Measurements from ENCODE around the gene WDR5.

WDR5 gene

DNA sequence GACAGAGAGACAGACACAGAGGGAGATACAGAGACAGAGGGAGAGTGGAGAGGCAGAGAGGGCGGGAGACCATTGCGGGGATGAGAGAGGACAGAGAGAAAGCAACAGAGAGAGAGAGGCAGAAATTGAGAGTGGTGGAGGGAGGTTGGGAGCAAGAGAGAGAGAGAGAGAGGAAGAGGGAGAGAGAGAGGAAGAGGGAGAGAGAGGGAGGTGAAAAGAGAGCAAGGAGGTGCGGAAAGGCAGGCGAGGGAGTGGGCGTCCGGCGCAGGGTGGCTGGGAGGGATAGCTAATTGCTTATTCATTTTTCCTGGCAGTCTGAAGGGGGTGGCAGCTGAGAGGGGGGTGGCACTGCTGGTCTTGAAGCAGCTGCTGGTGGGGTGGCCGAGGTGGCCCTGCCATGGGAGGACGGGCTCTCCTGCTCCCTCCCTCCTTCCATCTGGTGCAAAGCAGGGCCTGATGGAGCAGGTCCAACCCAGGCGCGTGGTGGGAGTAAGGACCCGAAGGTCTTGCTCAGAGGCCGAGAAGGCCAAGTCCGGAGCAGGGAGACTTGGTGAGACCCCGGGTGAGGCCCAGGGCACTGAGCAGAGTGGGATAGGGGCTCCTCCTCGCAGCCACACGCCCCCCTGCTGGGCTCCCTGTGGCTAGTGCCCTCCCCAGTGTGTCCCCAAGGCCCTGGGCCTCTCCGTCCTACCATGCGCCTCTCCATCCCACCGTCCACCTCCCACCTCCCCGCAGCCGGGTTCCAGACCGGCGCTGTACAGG lies 53.8 kb downstream of the WDR5 start:
- peak; percentile 28 for DNase-seq

- DNase-seq = no peak
Measured at GRCh38 chr9:134190232-134191121, 54.6 kb downstream of the WDR5 start.

DNA sequence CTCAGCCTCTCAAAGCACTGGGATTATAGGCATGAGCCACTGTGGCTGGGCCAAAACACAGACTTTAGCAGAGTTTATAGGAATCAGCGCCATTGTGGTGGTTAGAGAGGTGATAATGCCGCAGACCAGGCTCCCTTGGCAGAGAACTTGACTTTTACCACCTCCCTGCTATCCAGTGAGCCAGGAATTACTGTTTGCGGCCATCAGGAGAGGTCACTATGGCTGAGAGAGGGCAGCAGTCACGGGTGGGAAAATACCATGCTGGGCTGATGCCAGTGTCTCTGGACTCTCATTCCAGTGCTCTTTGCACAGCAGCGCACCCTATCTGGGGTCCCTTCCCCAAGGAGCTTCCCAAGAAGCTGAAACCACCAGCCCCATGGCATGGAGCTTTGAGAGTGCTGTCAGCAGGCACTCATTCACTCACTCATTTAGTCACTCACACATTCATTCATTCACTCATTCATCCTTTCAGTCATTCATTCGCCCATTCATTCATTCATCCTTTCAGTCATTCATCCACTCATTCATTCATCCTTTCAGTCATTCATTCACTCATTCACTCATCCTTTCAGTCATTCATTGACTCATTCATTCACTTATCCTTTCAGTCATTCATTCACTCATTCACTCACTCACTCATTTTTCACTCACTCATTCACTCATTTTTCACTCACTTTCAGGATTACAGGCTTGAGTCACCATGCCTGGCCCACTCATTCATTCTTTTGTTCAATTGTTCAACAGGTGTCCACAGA lies 55.8 kb downstream of the WDR5 start:
- no peak for DNase-seq

DNA sequence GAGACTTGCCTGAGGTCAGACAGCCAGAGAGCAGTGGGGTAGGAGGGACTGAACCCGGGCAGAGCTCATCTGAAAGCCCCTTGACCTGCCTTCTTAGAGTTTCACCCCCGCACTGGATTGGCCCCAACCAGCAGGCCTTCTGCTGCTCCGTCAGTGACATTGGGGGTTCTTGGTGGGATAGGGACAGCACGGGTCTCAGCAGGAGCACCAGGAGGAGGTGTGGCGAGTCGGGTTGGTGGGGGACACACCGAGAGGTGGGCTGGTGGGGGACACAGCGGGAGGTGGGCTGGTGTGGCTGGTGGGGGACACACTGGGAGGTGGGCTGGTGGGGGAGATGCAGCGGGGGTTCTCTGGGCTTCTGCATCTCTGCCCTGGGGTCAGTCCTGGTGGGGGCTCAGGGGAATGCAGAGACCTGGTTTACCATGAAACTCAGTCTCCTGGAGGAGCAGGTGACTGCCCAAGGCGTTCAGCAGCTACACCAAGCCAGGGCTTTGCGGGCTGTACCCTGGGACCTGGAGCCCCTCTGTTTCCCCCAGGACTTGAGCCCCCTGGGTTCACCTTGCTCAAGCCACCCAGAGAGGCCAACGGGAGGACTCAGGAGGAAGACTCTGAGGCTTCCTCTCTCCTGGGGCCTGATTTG lies 56.5 kb downstream of the WDR5 start:
- DNase-seq = no peak

DNA sequence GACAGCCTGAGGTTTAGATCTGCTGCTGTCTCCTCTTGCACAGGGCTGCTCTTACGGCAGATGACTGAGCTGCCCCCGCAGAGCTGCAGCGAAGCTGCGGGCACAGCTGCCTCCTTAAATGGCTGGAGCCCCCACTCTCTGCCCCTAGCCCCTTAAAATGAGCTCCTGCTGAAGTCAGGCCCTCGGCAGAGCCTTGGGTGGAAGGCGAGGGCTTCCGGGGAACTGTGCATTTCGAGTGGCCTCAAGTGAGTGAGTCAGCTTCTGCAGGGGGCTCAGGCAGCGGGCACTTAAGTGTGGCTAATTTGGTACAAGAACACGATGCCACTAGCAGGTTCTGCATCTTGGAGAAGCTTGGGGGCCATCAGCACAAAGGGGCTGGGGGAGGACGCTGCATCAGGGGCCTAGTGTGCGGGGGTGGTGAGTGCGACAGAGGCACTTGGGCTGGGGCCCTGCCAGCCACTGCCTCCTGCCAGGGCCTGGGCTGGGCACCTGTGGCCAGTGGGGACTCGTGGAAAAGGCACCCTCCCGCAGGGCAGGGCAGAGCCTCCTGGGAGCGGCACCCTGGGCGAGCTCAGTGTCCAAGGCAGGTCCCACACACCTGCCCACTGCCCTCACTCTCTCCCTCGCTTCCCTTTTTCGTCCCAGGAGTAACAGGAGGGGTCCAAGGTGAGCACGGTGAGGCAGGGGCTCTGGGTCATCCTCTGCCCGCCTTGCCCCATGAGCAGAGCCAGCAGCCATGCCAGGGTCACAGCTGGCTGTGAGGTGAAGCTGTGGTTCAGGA lies 57.3 kb downstream of the WDR5 start:
- no peak for DNase-seq

DNA sequence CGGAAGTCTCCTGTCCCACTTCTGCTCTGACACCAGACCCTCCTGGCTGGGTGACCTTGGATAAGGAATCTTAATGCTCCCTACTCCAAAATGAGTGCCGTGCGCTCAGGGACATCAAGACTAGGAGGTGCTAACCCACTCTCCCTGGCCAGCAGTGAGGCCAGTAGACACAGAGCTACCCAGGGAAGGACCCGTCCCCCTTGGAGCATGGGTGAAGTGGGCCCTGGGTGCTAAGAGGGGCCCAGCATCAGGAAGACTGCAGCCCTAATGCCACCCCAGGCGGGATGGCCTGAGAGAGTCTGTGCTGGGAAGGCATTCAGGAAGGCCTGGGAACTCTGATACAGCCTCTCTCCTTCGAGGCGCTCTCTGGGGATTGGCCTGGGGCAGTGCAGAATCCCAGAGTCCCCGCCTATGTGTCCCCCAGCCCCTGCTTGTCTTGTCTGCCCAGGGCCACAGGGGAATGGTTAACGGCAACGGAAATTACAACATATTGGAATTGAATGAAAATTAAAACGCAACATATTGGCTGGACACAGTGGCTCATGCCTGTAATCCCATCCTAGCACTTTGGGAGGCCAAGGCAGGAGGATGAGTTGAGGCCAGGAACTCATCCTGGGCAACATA lies 58.1 kb downstream of the WDR5 start:
- no peak for DNase-seq

DNA sequence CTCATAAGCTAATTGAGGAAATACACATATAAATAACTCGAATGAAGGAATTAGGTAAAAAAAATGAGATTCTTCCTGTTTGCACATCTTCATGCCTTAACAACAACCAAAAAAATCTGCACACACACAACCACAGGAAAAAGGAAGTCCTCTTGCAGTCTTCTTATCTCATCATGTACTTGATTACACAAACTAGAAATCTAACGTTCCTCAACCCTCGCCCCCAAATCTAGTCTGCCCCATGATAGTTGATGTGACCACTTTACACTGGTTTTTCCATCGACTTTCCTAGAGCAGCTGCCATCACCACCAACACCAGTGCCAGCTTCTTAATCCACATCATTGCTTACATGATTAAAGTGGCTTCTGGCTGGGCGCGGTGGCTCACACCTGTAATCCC lies 59.7 kb downstream of the WDR5 start:
- no peak for DNase-seq

DNA sequence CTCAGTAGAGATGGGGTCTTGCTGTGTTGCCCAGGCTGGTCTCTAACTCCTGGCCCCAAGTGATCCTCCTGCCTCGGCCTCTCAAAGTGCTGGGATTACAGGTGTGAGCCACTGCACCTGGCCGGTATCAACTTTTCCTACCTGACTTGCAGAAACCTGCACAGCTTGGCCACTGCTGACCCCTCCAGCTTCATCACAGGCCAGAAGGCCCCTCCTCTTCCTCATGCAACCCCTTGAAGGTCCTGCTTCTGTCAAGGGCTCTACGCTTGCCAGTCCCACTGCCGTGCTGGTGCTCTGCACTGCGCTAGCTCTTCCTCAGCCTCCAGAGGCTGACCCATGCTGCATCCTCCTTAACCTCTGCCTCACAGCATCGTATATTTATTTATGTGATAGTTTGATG lies 61.0 kb downstream of the WDR5 start:
- no peak for DNase-seq

DNA sequence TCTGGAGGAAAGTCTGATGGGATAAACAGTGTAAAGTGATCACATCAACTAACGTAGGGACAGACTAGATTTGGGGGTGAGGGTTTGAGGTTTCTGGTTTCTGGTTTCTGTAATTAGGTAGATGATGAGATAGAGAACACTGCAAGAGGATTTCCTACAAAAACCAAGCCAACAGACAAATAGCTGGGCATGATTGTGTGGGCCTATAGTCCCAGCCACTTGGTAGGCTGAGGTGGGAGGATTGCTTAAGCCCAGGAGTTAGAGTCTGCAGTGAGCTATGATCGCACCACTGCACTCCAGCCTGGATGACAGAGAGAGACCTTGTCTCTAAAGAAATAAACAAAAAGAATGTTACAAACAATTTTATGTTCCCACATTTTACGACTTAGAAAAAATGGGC lies 62.9 kb downstream of the WDR5 start:
- no peak for DNase-seq

- DNase-seq = no peak
Measured at GRCh38 chr9:134200730-134201129, 64.8 kb downstream of the WDR5 start.

GRCh38 chr9:134203224-134203623 lies 67.3 kb downstream of the WDR5 start:
- no peak for DNase-seq

GRCh38 chr9:134204041-134204440 lies 68.2 kb downstream of the WDR5 start:
- DNase-seq = no peak

- no peak for DNase-seq
Measured at GRCh38 chr9:134204991-134205578, 69.2 kb downstream of the WDR5 start.

DNA sequence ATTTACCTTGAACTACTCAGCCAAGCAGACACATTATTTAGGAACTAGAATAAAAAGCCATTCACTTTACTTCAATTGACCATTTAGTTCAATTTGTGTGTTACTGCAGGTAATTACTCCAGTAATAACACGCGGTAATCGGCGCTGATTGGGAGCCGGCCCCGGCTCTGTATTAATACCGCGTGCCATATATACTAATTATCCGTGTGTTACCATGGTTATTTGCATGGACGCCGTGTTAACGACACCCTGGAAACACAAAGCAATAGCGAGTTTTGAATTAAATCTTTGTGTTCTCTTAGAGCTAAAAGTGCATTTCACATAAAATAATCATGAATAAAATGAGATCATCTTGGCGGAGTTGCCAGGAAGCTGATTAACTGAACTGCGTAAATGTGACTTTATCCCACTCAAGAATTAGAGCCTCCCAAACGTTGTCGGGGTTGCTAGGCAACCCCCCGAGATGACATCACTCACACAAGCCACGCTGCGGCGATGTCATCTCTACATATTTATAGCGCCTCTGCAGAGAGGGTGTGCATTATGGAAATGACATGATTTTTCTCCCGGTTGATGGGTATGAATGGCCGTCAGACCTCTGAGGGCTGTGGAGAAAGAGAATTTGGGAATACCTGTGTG lies 69.9 kb downstream of the WDR5 start:
- DNase-seq = no peak

GRCh38 chr9:134206311-134207300 lies 70.7 kb downstream of the WDR5 start:
- DNase-seq = no peak

- DNase-seq = no peak
Measured at GRCh38 chr9:134208310-134208841, 72.5 kb downstream of the WDR5 start.

DNA sequence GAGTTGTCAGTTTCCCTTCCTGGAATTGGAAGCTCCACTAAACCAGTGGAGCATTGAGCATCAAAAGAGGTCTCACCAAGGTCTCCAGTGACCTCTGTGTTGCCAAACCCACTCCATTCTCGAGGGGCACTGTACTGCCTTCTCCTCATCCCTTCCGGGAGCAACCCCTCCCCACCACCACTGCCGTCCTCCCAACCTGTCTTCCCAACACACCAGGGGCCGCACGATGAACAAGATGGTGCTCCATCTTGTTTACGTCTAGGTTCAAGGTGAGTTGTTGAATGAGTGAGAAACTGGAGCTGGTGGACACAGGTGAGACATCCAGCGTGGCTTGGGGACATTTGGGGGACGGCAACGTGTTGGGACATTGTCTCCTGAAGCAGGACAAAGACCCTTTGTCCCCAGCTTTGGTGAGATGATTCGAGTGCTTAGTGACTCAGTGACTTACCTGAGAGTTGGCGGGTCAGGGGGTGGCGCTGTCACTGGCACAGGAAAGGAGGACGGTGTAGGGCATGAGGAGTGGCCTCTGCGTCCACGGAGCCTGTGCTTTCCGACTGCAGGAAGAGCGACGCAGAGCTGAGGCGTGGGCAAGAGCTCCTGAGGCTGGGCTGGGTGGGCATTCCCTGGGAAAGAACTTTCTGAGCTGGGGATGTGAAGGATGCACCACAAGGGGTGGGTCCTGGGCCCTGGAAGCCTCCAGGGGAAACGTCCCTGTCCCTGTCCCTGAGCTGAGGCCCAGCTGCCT lies 73.3 kb downstream of the WDR5 start:
- no peak for DNase-seq
